Stimulated activated naive CD4-positive, alpha-beta T cell (primary cell): ENCODE results near the gene ANKRD40CL.
"Not testable (repeated sequence)": the region's sequence is repeated elsewhere in the genome, so short reads cannot be mapped to it uniquely, and the experiment has no call there.

Experiments
- DNase-seq, 6 experiments: peaks; one replicate each; lab custom pipeline; 2025; lab: John Stamatoyannopoulos, UW

ANKRD40CL gene, protein sequence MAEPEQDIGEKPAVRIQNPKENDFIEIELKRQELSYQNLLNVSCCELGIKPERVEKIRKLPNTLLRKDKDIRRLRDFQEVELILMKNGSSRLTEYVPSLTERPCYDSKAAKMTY

DNA sequence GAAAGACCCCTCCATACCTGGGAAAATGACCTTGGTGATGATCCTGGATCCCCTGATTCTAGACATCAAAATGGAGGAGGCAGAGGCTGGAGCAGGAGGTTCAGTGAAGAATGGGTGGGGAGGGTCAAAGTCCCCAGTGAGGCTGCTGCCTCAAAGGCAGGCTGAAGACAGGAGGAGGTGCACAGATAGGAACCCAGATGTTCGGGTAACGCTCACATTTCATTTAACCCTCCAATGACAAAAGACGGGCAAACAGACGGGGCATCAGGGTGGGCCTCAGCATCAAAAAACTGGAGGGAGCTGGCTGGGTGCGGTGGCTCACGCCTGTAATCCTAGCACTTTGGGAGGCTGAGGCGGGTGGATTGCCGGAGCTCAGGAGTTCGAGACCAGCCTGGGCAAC is at the start of gene ANKRD40CL:
Gene ANKRD40CL (minus strand): TSS at position 73 of the 400 bp plus-strand sequence. CDS start 605 bp downstream, outside the sequence.
- DNase-seq, result no peak

GRCh38 chr17:50816271-50816670 is 49.0 kb upstream of the ANKRD40CL start:
- DNase-seq, result no peak

GRCh38 chr17:50815400-50815799 is 48.1 kb upstream of the ANKRD40CL start:
- DNase-seq, result no peak

GRCh38 chr17:50813583-50813982 is 46.3 kb upstream of the ANKRD40CL start:
- no peak for DNase-seq

- no peak for DNase-seq
Measured at GRCh38 chr17:50808888-50809287, 41.6 kb upstream of the ANKRD40CL start.

DNA sequence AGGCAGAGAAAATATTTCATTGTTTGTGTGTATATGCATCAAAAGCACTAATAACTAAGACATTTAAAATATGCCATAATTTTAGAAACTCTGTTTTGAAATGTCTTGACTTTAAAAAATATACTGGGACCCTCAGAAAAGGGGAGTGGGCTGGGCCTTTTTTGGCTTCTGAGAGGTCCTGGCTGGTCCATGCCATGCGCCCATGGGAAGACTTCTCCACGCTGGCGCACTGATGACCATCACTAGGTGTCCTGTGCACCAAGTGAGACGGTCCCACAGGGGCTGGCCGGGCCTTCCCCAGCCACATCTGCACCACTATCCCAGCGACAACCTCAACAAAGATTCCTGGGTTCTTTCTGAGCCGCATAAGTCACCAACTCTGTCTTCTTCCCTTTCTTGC is 41.1 kb upstream of the ANKRD40CL start:
- DNase-seq, result no peak

DNA sequence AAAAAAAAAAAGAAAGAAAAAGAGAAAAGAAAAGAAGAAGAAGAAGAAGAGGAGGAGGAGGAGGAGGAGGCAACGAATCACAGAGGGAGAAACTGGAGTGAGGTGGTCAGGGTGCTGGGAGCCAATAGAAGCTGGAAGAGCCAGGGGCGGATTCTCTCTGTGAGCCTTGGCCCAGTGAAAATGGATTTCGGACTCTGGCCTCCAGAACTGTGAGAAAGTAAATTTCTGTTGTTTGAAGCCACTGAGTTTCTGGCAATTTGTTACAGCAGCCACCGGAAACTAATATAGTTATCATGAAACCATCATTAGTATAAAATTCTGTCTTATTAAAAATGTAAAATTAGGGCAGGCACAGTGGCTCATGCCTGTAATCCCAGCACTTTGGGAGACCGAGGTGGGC is 40.4 kb upstream of the ANKRD40CL start:
- no peak for DNase-seq

DNA sequence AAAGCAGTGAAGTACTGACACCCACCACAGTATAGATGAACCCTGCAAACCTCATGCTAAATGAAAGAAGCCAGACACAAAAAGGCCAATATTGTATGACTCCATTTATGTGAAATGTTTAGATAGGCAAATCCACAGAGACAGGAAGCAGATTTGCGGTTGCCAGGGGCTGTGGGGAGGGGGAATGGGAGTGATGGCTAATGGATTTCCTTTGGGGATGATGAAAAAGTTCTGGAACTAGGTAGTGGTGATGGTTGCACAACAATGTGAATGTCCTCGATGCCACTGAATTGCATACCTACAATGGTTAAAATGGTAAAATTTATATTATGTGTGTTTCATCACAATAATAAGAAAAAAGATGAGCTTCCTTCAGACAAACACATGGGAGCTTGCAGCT is 39.7 kb upstream of the ANKRD40CL start:
- DNase-seq, result no peak

- DNase-seq, result no peak
Measured at GRCh38 chr17:50806141-50806643, 38.9 kb upstream of the ANKRD40CL start.

DNA sequence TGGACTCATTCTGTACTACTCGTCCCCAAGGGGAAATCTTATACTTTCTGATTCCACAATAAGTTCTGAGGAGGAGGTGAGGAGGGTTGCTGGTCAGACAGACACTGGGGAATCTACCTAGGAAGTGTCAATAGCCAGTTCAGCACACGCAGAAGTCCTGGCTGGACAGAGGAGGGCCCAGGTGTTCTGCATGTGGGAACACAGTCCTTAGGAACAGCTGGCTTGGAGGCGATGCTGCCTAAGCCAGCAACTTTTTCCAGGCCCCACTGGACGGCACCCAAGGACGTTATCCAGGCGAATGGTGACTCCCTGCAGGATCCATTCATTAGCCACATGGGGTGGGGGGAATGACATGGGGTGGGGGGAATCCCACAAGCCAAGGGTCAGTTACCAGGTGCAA is 38.2 kb upstream of the ANKRD40CL start:
- no peak for DNase-seq

DNA sequence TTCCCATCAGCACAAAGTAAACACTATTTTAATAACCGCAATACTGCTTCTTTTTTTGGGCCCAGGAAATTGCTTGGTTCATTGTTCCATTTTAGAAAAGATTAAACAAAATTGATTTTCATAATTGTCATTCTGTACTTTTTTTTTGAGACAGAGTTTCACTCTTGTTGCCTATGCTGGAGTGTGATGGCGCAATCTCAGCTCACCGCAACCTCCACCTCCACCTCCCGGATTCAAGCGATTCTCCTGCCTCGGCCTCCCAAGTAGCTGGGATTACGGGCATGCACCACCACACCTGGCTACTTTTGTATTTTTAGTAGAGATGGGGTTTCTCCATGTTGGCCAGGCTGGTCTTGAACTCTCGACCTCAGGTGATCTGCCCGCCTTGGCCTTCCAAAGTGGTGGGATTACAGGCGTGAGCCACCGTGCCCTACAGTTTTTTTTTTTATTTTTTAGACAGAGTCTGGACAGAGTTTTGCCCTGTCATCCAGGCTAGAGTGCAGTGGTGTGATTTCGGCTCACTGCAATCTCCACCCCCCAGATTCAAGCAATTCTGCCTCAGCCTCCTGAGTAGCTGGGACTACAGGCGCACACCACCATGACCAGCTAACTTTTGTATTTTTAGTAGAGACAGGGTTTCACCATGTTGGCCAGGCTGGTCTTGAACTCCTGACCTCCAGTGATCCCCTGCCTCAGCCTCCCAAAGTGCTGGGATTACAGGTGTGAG is 37.6 kb upstream of the ANKRD40CL start:
- not testable (repeated sequence) for DNase-seq

GRCh38 chr17:50803676-50804075 is 36.4 kb upstream of the ANKRD40CL start:
- no peak for DNase-seq

- no peak for DNase-seq
Measured at GRCh38 chr17:50802609-50803571, 35.6 kb upstream of the ANKRD40CL start.

DNA sequence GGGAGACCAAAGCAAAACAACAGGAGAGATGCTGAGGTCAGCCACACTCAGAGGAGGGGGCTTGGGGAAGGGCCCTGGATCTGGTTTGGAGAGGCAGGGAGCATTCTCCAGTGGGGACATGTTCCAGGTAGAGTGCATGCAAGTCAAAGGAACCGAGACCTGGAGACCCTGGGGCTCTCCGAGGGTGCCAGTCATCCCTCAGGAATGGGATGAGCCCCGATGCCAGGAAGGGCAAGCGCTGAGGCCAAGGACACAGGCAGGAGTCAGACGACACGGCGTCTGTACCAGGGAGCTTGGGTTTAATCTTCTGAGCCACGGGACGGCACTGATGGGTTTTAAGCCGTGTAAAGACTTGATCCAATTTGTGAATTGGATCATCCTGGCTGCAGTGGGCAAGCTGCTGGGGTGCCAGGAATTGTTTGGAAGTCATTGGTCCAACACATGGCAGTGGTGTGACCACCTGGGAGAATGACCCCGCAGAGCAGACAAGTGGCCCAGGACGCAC is 32.9 kb upstream of the ANKRD40CL start:
- no peak for DNase-seq

DNA sequence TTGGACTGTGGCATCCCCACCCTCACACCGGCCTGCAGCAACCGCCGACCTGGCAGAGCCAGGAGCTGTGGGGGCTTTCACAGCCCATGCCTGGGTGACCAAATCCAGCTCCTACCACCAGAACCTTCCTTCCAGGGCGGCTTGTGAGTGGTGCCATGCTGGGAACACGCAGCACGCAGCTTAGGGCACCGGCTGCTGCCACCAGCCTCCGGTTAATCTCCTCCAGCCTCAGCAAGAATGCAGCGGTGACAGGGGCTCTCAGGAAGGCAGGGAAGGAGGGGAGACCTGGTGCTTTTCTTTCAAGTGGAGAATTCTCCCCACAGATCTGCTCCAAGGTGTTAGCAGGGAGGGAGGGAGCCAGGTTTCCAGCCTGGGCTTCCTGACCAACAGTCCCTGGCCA is 32.3 kb upstream of the ANKRD40CL start:
- no peak for DNase-seq

DNA sequence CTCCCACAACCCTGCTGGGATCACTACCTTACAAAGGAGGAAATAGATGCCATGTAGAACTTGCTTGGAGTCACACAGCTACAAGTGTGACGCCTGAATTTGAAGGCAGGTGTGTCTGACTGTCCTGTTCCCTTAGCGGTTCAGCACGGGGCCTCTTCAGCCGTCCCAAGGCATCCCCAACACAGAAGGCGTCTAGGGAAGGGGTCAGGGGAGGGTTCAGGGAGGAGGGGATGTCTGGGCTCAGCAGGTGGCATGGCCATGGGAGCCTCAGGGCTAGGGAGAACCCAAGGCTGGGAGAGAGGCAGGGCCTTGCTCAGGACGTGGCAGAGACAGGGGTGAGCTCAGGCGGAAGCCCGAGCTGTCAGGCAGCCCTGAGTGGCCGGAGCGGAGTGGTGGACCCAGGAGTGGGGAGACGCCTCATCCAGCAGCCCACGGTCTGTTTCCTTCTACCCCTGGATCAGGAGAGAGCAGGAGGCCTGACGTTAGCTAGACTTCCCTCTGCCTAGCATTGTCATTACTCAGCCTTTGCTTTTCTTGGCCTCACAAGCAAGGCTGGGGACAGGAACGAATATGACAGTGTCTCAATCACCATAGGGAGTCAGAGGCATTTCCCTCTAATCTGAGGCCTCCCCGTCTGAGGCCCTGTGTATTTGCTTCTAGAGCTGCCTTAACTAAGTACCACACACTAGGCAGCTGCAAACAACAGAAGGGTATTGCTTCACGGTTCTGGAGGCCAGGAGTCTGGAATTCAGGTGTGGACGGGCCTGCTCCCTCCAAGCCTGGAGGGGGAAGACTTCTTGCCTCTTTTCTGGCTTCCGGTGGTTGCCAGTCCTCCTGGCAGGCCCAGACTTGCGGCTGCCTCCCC is 31.3 kb upstream of the ANKRD40CL start:
- DNase-seq, result no peak

DNA sequence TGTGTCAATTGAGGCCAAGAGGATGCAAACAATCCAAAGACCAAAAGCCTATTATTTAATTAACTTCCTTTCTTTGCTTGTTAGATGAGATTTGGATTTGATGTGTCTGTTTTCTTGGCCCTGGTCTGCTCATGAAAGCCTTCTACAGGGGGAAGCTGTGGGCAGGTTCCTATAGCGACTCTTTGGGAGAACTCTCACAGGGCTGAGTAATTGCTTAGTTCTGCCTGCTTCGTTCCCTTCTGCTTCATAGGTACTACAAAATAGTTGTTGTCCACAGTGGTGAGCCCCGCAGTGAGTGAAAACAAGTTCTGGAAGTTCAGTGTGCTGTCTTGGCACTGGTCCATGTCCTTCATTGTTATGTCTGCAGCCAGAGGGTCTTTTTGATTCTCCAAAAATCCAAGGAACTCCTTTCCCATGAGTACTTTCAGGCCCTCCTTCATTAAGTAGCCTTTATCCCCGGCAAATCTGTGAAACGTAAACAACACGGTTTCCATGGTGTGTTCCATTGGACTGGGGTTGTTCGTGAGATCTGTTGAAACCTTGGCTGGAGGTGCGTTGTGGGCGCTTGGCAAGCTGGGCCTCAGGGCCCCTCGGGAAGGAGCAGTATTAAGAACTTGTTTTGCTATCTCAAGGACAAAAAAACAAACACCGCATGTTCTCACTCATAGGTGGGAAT is 30.0 kb upstream of the ANKRD40CL start:
- no peak for DNase-seq

GRCh38 chr17:50794361-50794760 is 27.0 kb upstream of the ANKRD40CL start:
- DNase-seq, result no peak

DNA sequence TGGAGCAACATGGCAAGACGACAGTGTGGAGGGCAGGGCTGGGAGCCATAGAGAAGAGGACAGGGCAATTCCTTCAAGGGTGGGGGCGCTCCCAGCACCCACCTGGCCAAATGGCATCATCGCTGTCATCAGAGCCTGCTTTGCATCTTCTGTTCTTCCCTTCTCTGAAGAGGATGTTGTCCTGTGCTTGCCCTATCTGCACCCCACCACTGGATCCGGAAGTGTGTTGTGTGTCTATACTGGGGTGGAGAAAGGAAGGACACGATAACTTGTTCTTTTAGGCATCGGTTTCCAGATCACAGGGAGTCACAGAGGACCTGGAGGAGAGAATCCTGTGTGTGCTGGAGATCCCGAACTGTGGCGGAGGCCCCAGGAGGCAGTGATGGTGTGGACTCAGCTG is 25.7 kb upstream of the ANKRD40CL start:
- no peak for DNase-seq

DNA sequence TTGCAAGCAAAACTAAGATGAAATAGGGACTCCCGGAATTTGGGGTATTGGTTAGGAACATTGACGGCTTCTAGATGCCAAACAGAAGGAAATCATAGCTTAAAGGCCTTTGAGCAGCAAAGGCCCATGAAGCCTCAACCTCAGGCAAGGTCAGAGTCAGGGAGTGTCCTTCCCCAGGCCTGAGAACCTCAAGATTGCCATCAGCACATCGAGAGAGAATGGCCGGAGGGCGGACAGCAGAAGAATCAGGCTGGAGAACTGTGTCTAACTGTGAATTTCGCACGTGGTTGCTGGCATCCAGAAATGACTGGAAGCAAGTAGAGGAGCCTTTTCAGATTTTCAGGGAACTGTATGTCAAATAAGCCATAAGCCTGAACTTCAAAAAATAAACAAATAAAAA is 24.8 kb upstream of the ANKRD40CL start:
- no peak for DNase-seq

DNA sequence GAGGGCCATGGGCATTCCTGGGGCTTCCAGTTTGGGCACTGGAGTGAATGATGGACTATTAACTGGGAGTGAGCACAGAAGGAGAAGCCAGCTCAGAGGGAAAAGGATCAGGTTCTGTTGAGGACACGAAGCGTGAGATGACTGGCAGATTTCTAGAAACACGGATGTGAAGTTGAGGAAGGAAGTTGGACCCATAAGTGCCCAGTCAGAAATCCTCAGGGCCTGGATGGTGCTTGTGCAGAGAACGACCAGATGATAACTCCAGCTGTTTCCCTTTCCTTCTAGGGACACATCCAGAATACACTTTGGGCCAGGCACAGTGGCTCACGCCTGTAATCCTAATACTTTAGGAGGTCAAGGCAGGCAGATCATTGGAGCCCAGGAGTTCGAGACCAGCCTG is 23.3 kb upstream of the ANKRD40CL start:
- no peak for DNase-seq
